WTC11 (cell line): ENCODE results near the gene ILKAP.

Experiments used
- ESRRA ChIP-seq: sonication (generic); formaldehyde crosslinking; IDR thresholded peaks from 2 replicates; pipeline ENCODE4 v1.8.1; 2022; ENCODE audit warnings: mild to moderate bottlenecking, missing genetic modification reagents, borderline replicate concordance
- ETV6 ChIP-seq: sonication (generic); formaldehyde crosslinking; IDR thresholded peaks from 2 replicates; pipeline ENCODE4 v1.8.1; 2022; ENCODE audit warnings: mild to moderate bottlenecking, missing genetic modification reagents

- TF ChIP-seq ESRRA (CRISPR knock-in tag) (no peak), ETV6 (CRISPR knock-in tag) (no peak)
Observed at GRCh38 chr2:238123991-238124470, 79.5 kb downstream of the ILKAP start.
